D721Med (cell line): ENCODE data around the gene ARMCX5.

Source experiments
- DNase-seq: peaks from one replicate; pipeline ENCODE4 v3.0.0; 2011; ENCODE audit warnings: low spot score; ENCODE audit not compliant: insufficient read length
- FAIRE-seq: peaks from 2 replicates; lab custom pipeline; 2011; peaks lifted over from hg19 to GRCh38; lab: Jason Lieb, UNC
- TF ChIP-seq, protein P1 (sequence below): IDR thresholded peaks from 2 replicates; pipeline ENCODE4 v1.5.1; 2012; ENCODE audit warnings: mild to moderate bottlenecking, control low read depth; ENCODE audit not compliant: insufficient read depth; ENCODE audit errors: missing control alignments

The ARMCX5 gene

DNA sequence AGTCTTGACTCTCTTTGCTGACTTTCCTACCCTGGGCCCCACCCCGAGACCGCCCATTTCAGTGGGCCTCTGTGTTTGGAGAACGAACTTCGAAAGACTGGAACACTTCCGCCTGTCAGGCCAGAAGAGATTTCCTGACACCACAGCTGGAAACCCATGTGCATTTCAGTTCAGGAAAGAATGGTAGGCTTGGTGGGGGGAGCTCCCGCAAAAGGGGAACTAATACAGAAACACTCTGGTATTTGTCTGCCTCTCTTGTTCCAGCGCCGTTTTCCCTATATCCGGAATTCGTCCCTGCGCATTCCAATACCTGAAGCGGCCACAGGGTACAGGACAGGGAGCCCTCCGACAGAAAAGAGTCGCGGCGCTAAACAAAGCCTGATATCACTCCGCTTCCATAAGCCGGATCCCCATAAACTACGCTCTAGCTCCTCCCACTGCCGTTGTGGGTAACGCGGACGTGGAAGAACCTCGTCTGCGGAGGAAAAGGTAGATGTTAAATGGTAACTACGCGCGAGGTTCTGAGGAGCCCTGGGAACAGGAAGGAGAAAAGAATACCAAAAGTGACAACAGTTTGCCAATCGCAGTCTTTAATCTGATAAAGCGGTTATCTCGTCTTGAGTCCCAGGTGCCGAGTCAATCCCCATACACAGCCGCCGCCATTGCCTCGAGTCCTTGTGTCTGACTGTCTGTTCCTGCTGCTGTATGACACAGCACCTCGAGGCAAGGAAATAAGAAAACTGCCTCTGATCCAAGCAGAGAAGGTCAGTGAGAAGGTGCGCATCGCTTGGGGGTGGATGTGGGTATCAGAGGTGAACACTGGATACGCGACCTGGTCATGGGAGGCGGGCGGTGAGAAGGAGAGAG is at the start of gene ARMCX5:
ARMCX5 (plus strand) TSS at position 432 of the 867 bp plus-strand sequence. CDS start 2,627 bp downstream, outside the sequence.
- TF ChIP-seq, protein P1, sequence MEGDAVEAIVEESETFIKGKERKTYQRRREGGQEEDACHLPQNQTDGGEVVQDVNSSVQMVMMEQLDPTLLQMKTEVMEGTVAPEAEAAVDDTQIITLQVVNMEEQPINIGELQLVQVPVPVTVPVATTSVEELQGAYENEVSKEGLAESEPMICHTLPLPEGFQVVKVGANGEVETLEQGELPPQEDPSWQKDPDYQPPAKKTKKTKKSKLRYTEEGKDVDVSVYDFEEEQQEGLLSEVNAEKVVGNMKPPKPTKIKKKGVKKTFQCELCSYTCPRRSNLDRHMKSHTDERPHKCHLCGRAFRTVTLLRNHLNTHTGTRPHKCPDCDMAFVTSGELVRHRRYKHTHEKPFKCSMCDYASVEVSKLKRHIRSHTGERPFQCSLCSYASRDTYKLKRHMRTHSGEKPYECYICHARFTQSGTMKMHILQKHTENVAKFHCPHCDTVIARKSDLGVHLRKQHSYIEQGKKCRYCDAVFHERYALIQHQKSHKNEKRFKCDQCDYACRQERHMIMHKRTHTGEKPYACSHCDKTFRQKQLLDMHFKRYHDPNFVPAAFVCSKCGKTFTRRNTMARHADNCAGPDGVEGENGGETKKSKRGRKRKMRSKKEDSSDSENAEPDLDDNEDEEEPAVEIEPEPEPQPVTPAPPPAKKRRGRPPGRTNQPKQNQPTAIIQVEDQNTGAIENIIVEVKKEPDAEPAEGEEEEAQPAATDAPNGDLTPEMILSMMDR: no peak
- FAIRE-seq: no peak
- no peak for DNase-seq

DNA sequence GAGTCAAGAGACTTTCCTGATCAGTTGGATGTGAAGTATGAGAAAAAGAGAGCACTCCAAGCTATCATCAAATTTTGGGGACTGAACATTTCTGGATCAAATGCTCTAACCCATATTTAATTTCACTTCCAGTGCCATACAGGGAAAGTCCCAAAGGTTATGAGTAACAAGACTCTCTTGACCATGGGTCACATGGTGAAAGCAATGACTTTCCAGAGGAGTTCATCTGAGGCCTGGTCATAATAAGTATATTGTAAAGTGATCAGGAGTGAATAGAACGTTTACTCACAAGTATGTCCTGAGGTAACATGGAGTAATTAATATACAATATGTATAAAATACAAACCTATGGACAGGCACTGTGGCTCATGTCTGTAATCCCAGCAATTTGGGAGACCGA is 40.7 kb upstream of the ARMCX5 start:
- TF ChIP-seq, protein P1: no peak
- FAIRE-seq: no peak
- DNase-seq: no peak

DNA sequence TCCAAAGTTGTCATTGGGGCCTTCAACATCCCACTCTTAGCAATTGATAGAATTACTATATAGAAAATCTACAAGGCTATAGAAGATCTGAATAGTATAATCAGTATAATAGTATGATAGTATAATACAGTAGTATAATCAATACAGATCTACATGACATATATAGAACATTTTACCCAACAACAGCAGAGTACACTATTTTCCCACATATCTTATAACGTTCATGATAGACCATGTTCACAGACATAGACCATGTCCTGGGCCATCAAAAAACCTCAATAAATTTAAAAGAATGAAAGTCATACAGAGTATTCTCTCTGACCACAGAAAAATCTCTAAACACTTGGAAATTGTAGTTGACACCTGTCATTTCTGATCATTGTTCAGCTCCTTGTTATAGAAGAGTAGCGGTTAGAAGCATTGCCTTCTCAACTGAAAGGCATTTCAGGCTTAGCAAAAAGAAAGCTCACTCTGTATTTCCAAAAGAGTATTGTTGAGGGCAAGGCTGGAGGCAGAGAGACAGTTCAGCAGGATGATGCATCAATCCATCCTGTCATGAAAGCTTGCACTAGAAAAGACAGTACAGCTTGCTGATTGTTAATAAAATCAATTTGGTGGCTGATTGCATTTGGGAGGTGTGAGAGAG is 38.8 kb upstream of the ARMCX5 start:
- FAIRE-seq: no peak
- TF ChIP-seq, protein P1: no peak
- DNase-seq: no peak

DNA sequence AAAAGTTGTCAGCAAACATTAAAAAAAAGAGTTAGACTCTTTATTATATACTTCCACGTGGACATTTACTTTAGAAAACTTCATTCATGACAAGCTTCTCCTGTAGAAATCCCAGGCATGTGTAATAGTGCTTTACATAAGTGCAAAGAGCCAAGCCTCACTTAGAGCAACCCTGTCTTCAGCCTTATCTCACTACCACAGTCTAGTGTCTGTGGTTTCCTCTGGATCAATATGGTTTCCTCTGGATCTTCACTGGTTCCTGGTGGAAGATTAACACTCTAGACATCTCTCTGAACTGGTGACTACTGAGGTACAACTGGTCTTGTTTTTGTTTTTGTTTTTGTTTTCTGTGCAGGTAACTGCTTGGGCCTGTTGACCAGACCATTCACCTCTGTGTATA is 18.4 kb upstream of the ARMCX5 start:
- FAIRE-seq (no peak), DNase-seq (no peak)
- TF ChIP-seq, protein P1: no peak

DNA sequence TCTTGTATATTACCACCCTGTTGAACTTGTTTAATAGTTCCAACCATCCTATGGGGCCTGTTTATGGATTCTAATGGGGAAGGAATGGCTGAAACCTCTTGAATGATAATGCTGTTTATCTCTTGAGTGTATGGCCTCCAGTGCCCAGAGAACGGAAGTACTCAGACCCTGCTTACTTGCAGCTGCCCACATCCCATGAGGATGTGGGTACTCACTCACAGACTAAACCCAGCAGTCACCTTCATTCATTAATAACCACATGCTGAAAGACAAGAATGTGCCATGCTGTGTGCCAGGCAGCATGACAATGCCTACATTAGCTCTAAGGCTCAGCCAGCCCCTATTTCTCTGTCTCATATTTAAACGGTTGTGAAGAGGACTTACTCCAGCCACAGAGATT is 5.9 kb upstream of the ARMCX5 start:
- TF ChIP-seq, protein P1: no peak
- FAIRE-seq: no peak
- DNase-seq: no peak

DNA sequence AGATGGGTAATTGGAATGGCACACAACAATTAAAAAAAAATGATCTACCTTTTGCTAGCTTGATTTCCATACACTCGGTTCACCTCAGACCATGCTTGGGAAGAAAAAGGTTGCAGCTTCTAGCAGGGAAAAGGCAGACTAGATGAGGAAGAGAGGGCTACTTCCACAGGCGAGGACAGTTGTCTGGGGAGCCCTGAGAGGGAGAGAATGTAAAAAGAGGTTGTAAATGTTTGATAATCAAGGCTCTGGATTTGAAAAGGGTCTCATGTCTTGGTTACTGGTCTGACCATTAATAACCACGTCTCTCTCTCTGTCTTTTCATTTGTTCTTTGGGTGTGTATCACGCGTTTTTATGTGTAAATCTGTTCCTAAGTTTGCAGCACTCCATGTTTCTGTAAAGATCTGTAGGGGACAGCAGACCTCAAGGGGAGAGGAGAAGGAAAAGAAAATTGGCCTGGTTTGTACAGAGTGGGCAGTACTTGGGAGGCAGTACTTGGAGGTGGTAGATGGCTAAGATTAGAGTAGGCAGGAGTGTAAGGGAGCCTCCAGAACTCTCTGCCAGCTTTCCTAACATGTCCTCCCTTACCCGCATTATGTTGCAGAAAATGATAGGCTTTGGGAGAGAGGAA is 750 bp downstream of the ARMCX5 start:
- TF ChIP-seq, protein P1: no peak
- DNase-seq (no peak), FAIRE-seq (no peak)
